HG03135 (cell line): ENCODE measurements around the gene KRTAP6-1.

Source experiments
- ATAC-seq: cut with Tn5 transposase; IDR thresholded peaks from one replicate; pipeline ENCODE4 v1.9.1; 2021; ENCODE audit warnings: mild to moderate bottlenecking, moderate library complexity; ENCODE audit not compliant: unreplicated experiment

Gene KRTAP6-1

DNA sequence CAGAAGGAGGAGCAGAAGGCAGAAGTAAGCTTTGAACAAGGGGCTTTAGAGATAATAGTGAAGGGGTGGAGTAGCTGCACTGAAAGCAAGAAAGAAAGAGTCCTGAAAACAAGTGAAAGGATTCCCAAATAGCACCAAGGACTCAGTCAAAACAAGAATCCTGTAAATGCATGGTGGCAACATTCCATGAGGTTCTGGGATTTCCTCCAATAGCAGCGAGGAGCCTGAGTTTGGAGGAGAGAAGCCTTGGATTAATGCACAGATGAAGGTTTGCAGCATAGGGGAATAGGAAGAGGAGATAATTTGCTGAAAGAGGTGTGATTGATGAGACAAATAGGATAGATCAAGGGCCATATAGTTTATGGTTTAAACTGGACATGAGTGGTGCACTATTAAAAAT is 34.4 kb downstream of the KRTAP6-1 start:
- no peak for ATAC-seq

DNA sequence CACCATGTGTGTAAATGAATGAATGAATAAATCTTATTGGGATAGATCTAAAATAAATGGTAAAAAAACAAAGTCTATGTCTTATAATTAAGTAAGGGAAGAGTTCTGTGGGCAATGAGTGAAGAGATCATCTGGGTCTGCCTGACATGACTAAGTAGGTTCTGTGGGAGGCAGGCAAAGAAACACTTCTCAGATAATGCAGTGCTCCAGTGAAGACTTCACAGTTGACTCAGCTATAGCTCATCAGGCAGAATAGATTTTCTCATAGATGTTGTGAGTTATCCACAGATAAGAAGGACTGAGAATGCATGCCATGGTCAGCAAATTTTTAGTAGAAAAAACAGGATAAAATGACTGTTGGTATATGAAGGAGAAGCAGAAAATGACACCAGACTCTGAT is 36.0 kb downstream of the KRTAP6-1 start:
- ATAC-seq, result no peak

DNA sequence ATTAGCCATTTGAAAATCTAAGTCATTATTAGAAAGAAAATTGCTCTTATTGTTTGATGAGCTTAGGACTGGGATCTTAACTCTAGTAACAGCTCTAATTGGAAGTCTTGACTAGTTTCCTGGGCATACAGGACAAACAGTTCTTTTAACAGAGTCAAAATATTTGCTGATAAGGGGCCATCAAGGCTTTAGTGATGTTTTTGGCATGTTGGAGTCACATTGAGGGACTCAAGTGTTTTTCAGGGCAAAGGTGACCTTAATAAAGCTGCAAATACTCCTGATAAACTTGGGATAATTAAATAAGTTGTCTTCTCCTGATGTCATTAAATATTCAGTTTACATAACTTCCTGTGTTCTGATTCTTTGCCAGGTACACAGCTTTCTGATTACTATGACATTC is 46.1 kb downstream of the KRTAP6-1 start:
- ATAC-seq, result no peak

DNA sequence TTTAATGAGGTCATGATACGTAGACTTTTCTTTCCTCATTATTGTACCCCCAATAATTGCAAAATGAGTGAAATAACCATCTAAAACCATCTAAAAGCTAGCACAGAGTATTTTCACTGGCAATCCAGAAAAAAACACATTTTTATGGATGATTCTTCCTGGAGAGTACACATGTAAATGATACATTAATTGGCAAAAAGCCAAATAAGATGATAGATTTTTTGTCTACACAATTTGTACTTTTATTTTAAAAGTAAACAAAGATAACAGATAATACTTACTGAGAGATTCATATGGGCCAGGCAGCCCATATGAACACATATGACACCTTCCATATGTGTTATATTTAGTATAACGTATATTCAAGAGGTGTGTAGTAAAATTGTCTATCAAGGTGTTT is 50.1 kb downstream of the KRTAP6-1 start:
- ATAC-seq, result no peak
